Suppressor macrophage (primary cell): Measurements from ENCODE around the gene INSYN2B.
A peak's percentile ranks its signal among the peaks of the same experiment; 100 is the strongest.

ENCODE experiments used
- DNase-seq, 4 experiments: peaks; one replicate each; pipeline ENCODE4 v3.0.0-alpha.2; 2020 to 2022

Gene INSYN2B

GRCh38 chr5:169847519-169847918, 132.8 kb downstream of the INSYN2B start:
- DNase-seq, result no peak

- DNase-seq, result no peak
These were observed 137.6 kb downstream of the INSYN2B start for GRCh38 chr5:169842699-169843098.

- DNase-seq, result no peak
These were observed 139.9 kb downstream of the INSYN2B start for GRCh38 chr5:169840405-169840804.

GRCh38 chr5:169838688-169839087, 141.6 kb downstream of the INSYN2B start:
- DNase-seq, result no peak

GRCh38 chr5:169837686-169838085, 142.6 kb downstream of the INSYN2B start:
- no peak for DNase-seq

- DNase-seq, result no peak
These were observed 143.3 kb downstream of the INSYN2B start for GRCh38 chr5:169836835-169837536.

- peak; percentile 26 to 58 (median 40) for DNase-seq
These were observed 145.8 kb downstream of the INSYN2B start for GRCh38 chr5:169834540-169834939.

- peak in 2 of 4 experiments; percentile 33 to 45 for DNase-seq
These were observed 146.5 kb downstream of the INSYN2B start for GRCh38 chr5:169833681-169834292.

- peak in 1 of 4 experiments; percentile 31 for DNase-seq
These were observed 147.4 kb downstream of the INSYN2B start for GRCh38 chr5:169832845-169833244.

- peak in 3 of 4 experiments; percentile 16 to 36 (median 23) for DNase-seq
These were observed 148.0 kb downstream of the INSYN2B start for GRCh38 chr5:169832304-169832703.

GRCh38 chr5:169831331-169831730, 149.0 kb downstream of the INSYN2B start:
- DNase-seq, result no peak

GRCh38 chr5:169828385-169828784, 151.9 kb downstream of the INSYN2B start:
- DNase-seq, result peak in 2 of 4 experiments; percentile 12 to 32

GRCh38 chr5:169827769-169828168, 152.5 kb downstream of the INSYN2B start:
- DNase-seq, result no peak

GRCh38 chr5:169826618-169827017, 153.7 kb downstream of the INSYN2B start:
- DNase-seq, result no peak

- DNase-seq, result no peak
These were observed 163.3 kb downstream of the INSYN2B start for GRCh38 chr5:169817031-169817430.

- DNase-seq, result no peak
These were observed 165.8 kb downstream of the INSYN2B start for GRCh38 chr5:169814522-169814921.
